Stimulated activated CD4-positive, alpha-beta T cell treated with anti-CD3 and anti-CD28 coated beads, Interleukin-4, amount 100 ng/mL, for 48 hours (primary cell): ENCODE data around the gene GMCL2.

Experiments used
- DNase-seq, 2 donors: peaks; one replicate each; pipeline ENCODE4 v3.0.0-alpha.2; 2020; ENCODE audit warnings: low read depth in 2 of 2

Gene GMCL2

DNA sequence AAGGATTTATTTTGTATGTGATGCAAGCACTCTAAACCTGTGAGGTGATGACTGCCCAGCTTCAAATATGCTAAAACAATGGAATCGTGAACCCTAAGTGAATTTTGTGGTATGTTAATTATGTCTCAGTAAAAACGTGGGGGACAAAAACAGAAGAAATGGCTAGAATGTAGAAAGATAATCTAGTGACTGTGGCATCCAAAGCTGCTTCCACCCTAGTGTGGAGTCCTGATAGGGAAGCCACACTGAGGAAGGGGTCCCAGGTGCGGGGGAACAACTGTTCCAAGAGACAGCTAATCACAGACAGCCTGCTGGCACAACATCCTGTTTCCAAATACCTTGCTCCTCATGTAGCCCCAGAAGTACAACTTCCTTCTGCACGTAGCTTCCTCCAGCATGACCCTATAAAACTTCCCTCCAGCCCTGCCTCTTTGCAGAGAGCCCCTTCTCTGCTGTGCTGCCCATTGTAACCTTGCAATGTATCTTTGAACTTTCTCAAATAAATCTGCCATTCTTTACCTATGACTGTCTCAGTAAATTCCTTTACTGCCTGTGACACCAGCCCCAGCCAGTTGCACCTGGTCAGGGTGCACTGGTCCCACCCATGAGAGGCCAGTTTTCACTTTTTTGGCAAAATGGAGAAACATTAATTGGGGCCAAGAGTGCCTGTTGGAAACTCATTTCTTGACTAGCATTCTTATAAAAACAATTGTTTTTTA is 4.9 kb downstream of the GMCL2 start:
- DNase-seq, result no peak

- no peak for DNase-seq
Observed at GRCh38 chr5:178180141-178180863, 6.9 kb downstream of the GMCL2 start.

GRCh38 chr5:178177569-178177968 is 9.6 kb downstream of the GMCL2 start:
- DNase-seq, result no peak

DNA sequence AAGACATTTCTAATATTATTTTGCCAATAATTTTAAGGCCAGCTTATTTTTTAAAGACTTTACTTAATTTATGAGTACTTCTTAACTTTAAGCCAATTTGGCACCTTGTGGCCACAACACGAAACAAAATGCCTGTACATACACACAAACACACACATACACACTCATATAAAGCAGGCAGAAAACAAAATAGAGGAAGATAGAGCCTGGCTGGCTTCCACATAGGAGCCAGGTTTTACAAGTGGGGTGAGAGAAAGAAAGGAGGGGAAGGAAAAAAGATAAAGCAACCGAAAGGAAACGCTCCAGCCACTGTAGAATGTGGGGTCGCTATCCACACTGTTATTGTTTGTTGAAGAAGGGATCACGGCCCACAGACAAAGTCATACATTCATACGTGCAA is 10.4 kb downstream of the GMCL2 start:
- no peak for DNase-seq

GRCh38 chr5:178174456-178174855 is 12.7 kb downstream of the GMCL2 start:
- no peak for DNase-seq

DNA sequence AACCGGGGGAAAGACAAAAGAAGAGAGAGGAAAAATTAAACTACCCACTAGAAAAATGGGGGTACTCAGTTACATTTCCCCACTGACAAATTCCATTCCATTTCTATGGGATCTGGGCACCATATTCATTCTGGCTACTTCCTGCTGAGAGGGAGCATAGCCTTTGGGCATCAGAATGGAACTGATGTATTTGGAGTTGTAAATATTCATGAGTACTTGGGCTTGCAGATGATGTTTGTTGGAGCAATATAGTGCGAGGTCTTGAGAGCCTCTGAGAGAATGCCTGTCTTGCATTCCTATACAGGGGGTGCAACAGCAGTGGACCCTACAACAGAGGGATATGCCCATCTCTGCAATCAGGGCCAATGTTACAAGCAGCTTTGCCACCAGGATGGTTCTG is 16.7 kb downstream of the GMCL2 start:
- DNase-seq, result no peak

GRCh38 chr5:178165581-178165980 is 21.6 kb downstream of the GMCL2 start:
- no peak for DNase-seq

DNA sequence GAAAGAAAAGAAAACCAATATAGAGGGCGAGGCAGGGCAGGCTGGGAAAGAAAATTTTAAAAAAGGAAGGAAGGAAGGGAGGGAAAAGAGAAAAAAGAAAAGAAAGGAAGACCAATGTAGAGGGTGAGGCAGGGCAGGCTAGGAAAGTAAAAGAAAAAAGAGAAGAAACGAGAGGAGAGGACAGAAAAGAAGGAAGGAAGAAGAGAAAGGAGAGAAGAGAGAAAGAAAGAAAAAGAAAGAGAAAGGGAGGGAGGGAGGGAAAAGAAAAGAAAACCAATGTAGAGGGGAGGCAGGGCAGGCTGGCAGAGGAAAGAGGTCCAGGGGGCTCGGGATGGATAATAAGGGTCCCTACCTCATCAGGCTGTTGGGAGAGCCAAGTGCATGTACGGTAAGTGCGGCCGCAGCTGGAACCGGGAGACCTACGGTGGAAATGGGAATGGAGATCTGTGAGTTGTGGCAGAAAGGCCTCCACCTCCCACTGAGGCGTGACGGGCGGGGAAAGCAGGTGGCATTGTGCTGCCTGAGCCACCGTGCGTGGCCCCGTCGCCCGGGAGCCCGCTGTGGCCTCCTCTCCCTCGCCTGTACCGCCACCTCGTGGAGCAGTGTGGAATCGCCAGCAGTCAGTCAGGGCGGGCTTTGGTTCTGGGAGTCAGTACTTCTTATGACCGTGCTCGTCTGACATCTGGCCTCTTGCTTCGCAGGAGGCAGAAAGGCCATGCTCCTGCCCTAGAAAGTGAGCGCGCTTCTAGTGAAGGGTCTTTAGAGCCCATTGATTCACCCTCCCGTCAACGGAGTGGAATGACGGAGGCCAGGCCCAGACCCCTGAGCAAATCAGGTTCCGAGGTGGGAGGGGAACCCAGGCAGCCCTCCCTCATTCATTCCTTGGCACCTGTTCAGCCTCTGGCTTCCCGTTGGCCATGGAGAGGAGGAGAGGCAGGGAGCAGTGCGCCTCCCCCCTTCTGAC is 23.1 kb downstream of the GMCL2 start:
- DNase-seq, result peak; percentile 83 to 97

GRCh38 chr5:178162481-178162880 is 24.7 kb downstream of the GMCL2 start:
- no peak for DNase-seq

- DNase-seq, result no peak
Observed at GRCh38 chr5:178160176-178160575, 27.0 kb downstream of the GMCL2 start.

GRCh38 chr5:178155065-178155464 is 32.1 kb downstream of the GMCL2 start:
- DNase-seq, result no peak

GRCh38 chr5:178153530-178154340 is 33.4 kb downstream of the GMCL2 start, which contains the start of gene NHP2:
TSS of gene NHP2 (minus strand) at chr5:178153885. CDS start at chr5:178153817, 68 bp downstream.
- peak; percentile 98 for DNase-seq

DNA sequence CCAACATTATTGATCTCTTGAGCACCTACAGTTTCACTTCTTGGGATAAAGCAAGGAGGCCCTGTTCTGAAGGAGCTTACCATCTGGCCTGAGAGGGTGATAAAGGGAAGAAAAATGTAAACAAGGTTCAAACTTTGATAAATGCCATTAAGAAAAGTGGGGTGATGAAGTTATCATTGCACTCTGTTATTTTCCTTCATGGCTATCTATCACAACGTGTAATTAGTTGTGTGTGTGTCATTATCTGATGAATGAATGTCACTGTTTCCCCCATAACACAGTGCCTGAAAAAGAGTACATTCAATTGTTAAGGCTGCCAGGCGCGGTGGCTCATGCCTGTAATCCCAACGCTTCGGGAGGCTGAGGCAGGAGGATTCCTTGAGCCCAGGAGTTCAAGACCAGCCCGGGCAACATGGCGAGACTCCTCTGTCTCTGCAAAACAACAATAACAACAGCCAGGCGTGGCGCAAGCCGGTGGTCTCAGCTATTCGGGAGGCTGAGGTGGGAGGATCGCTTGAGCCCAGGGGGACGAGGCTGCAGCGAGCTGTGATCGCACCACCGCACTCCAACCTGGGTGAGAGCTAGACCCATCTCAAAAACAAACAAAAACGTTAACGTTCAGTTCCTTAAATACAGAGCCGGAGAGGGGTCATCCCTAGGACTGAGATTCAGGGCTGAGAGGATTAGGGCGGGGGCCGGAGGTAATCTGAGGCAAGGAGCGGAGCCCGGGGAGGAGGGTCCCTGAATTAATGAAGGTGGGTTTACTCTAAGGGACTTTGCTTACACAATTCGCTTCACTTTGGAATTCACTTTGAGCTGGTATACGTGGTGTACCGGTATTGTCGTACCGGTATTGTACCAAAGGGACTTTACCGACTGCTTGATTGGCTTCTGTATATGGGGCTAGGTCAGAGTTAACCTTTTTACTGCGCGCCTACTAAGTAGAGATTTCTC is 34.4 kb downstream of the GMCL2 start:
- no peak for DNase-seq

DNA sequence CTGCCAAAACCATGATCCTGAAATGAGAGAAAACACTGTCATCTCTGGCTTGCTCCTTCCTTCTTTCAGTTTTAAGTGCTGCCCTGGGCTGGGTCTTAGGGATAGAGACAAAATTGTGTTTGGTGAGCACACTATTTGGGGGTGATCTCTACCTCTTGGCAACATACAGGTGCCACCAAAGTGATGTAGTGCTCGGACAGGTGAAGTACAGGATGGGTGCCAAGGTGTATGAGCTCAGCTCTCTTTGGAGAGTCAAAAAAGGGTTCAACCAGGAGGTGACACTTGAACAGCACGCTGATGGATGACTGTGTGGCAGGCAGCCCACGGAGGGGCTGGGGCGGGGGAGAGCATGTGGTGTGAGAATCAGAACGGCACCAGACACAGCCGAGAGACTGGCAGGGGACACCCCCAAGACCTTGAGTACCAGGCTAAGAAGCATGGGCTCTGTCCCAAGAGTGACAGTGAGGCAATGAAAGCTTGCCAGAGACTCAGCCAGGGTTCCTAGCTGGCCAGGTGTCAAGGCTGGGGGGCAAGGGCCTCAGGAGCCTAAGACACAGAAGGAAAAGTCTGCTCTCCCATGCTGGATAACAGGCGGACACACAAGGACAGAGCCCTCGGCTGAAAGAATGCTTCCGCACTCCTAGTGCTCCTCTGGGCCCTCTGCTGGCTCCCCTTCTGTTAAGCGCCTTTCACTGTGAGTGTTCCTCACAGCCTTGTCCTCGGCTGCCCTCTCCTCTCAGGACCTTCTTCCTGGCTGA is 36.0 kb downstream of the GMCL2 start:
- DNase-seq, result no peak

DNA sequence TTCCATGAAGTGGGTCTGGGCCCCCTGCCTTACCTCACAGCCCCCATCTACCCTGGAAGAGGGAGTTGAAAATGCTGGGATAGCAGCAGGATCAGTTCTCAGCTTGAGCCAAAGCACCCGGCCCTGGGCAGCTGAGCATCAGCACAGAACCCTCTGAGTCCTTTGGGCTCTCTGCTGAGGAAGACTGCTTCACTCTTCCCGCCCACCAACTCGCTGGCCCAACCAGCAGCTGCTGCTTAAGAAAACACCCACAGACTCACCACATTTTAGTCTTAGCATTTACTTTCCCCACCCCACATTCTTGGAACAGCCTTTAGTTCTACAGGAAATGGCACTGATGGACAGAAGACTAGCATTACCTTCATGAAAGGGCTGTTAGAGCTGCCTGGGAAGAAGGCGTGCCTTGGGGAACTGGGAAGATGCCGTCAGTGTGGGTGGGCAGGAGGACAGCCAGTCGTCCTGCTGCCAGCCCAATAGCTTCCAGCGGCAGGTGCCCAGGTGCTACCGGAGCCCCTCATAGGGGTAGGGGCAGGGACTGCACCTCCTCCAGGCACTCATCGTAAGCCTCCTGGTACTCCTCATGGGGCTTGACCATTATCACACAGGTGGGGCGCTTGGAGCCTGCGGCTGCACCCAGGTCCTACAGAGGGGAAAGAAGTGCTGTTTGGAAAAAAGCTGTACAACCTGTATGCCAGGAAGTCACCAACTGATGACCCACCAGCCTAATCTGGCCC is 37.8 kb downstream of the GMCL2 start:
- peak in 1 of 2 donors; percentile 14 for DNase-seq

GRCh38 chr5:178147406-178147805 is 39.8 kb downstream of the GMCL2 start:
- DNase-seq, result no peak

DNA sequence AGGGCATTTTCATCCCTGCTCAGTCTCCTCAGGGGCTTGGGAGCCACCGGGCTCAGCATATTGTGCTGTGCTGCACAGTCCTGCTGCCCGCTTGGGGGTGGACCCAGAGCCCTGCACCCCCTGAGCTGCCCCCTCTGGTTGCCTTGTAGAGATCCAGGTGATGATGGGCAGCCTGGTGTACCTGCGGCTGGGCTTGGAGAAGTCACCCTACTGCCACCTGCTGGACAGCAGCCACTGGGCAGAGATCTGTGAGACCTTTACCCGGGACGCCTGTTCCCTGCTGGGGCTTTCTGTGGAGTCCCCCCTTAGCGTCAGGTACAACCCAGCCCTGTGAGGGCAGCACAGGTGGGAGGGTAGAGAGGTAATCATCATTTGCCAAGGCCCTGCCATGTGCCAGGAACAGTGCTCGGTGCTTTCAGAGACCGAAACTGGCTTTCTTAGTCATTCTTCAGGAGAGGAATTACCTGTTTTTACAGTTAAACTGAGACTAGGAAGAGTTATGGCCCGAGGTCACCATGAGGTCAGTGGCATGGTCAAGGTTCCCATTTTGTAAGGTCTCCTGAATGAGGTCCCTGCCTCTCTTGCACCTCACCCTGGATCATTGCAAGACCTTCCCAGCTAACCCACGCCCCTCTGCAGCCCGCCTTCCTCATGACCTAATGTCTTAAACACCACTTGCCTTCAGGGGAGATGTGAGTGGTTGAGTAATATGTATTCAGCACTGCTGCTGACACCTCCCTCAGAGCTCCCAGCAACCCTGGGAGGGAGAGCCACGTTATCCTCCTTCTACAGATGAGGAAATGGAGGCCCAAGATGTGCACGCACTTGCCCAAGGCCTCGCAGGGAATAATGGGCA is 41.0 kb downstream of the GMCL2 start:
- DNase-seq, result peak; percentile 60 to 64

DNA sequence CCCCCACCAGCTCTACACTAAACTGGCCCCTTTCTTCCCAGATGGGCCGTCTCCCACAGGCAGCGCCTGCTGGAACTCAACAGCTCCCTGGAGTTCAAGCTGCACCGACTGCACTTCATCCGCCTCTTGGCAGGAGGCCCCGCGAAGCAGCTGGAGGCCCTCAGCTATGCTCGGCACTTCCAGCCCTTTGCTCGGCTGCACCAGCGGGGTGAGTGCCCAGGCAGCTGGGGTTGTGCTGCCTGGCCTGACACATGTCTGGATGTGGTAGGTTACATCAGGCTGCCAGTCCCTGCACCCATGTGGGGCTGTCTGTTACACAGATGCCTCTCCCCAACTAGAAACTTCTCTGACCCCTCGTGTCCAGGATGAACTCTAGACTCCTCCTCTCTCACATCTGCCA is 43.3 kb downstream of the GMCL2 start:
- DNase-seq, result no peak
